ENCODE measurements around the gene CAPN7. TPM values are rescaled to one million over a fixed set of nuclear protein-coding genes. Genes with fewer than 3 reads are reported as not detected.
A peak's percentile ranks its signal among the peaks of the same experiment; 100 is the strongest.

The CAPN7 gene
- polyA plus RNA-seq, 3 donors = 11.7 to 20.8 (median 14.7) TPM

- Histone ChIP-seq H4K20me1 (ENCODE audit: insufficient read depth, low read length) (peaks cover 80% of the 10 kb centered on the region), H3K4me1 (ENCODE audit: control insufficient read depth in 1 of 2, insufficient read depth in 2 of 2, low read length in 2 of 2) (peaks cover 15 to 16% of the 10 kb centered on the region in 2 donors), H3K27me3 (ENCODE audit: control insufficient read depth in 2 of 2, insufficient read depth in 2 of 2, low read length in 2 of 2) (no peaks in the 10 kb centered on the region), H3K4me3 (replicated peaks in 1 of 3; ENCODE audit: low read depth in 2 of 3, low read length in 3 of 3) (no peak overlapping the region), H3K4me2 (replicated peaks; ENCODE audit: extremely low read depth, low read length, poor library complexity, severe bottlenecking) (no peak overlapping the region), H3K79me2 (ENCODE audit: insufficient read depth, low read length) (no peaks in the 10 kb centered on the region), H3K36me3 (replicated peaks in 1 of 2; ENCODE audit: control insufficient read depth in 1 of 2, insufficient read depth in 2 of 2, low read length in 2 of 2) (peaks cover 43 to 58% of the 10 kb centered on the region in 2 donors), H3K9ac (ENCODE audit: insufficient read depth, low read length, poor library complexity, severe bottlenecking) (no peak overlapping the region), H3K9me3 (replicated peaks in 1 of 2; ENCODE audit: control insufficient read depth in 1 of 2, insufficient read depth in 1 of 2, low read length in 2 of 2) (no peaks in the 10 kb centered on the region), H2AFZ (ENCODE audit: insufficient read depth, low read depth, low read length, poor library complexity, severe bottlenecking) (no peak overlapping the region), H3K27ac (ENCODE audit: low read depth in 1 of 2, low read length in 2 of 2) (no peak overlapping the region)
- H3K27ac Mint-ChIP-seq = no peak overlapping the region
- H3K9me3 Mint-ChIP-seq = peaks cover 0 to 2% (median 0%) of the 10 kb centered on the region in 7 donors
- no peak overlapping the region for H3K4me3 Mint-ChIP-seq
- peaks cover 67 to 69% of the 10 kb centered on the region in 2 donors for H3K36me3 Mint-ChIP-seq
- intact Hi-C loops (cut with micrococcal nuclease) = loop anchor here in 1 of 2 donors (10.0 kb wide), 1 partner anchor 290 kb away; no protein-coding TSS in a partner anchor
- H3K27me3 Mint-ChIP-seq (ENCODE audit: low read depth in 3 of 3) = peaks cover 0 to 10% (median 2%) of the 10 kb centered on the region in 3 donors
- no CpG with 5 or more reads among the region's 2 CpGs for WGBS (ENCODE audit: insufficient coverage)
- no peak for DNase-seq
- peaks cover 17% of the 10 kb centered on the region for H3K4me1 Mint-ChIP-seq
- no peak for TF ChIP-seq CTCF (IDR thresholded peaks at IDR 0.05)
These were observed 58.4 kb downstream of the CAPN7 start for GRCh38 chr3:15264486-15264885.

GRCh38 chr3:15265655-15266509 lies 59.8 kb downstream of the CAPN7 start:
- H2AFZ ChIP-seq (ENCODE audit: insufficient read depth, low read depth, low read length, poor library complexity, severe bottlenecking) = no peak overlapping the region
- H3K9me3 ChIP-seq (replicated peaks in 1 of 2; ENCODE audit: control insufficient read depth in 1 of 2, insufficient read depth in 1 of 2, low read length in 2 of 2) = no peaks in the 10 kb centered on the region
- no peak overlapping the region for H3K4me3 Mint-ChIP-seq
- peaks cover 0 to 2% (median 0%) of the 10 kb centered on the region in 7 donors for H3K9me3 Mint-ChIP-seq
- 94% methylated on average over 17 of the region's 19 CpGs for WGBS (ENCODE audit: insufficient coverage)
- peaks cover 67% of the 10 kb centered on the region for H4K20me1 ChIP-seq (ENCODE audit: insufficient read depth, low read length)
- H3K36me3 Mint-ChIP-seq = peaks cover 57 to 63% of the 10 kb centered on the region in 2 donors
- no peak for TF ChIP-seq CTCF (IDR thresholded peaks at IDR 0.05)
- H3K27me3 ChIP-seq (ENCODE audit: control insufficient read depth in 2 of 2, insufficient read depth in 2 of 2, low read length in 2 of 2) = no peaks in the 10 kb centered on the region
- no peak overlapping the region for H3K27ac ChIP-seq (ENCODE audit: low read depth in 1 of 2, low read length in 2 of 2)
- H3K4me1 Mint-ChIP-seq = peaks cover 29% of the 10 kb centered on the region
- peaks cover 29 to 44% of the 10 kb centered on the region in 2 donors for H3K36me3 ChIP-seq (replicated peaks in 1 of 2; ENCODE audit: control insufficient read depth in 1 of 2, insufficient read depth in 2 of 2, low read length in 2 of 2)
- no peak overlapping the region for H3K4me2 ChIP-seq (replicated peaks; ENCODE audit: extremely low read depth, low read length, poor library complexity, severe bottlenecking)
- peak overlapping the region in 5 of 7 donors; percentile 26 to 79 (median 51) for H3K27ac Mint-ChIP-seq
- peaks cover 29 to 30% of the 10 kb centered on the region in 2 donors for H3K4me1 ChIP-seq (ENCODE audit: control insufficient read depth in 1 of 2, insufficient read depth in 2 of 2, low read length in 2 of 2)
- no peaks in the 10 kb centered on the region for H3K79me2 ChIP-seq (ENCODE audit: insufficient read depth, low read length)
- no peak overlapping the region for H3K9ac ChIP-seq (ENCODE audit: insufficient read depth, low read length, poor library complexity, severe bottlenecking)
- DNase-seq = no peak
- H3K27me3 Mint-ChIP-seq (ENCODE audit: low read depth in 3 of 3) = peaks cover 0 to 5% (median 2%) of the 10 kb centered on the region in 3 donors
- intact Hi-C loops (cut with micrococcal nuclease) = loop anchor here (5.0 to 10.0 kb wide), 5 partner anchors 36 to 289 kb away; partner anchors contain the start of genes EAF1 (in 1 of the 2), METTL6 (in 1 of the 2) and SH3BP5 (in 1 of the 2)
- H3K4me3 ChIP-seq (replicated peaks in 1 of 3; ENCODE audit: low read depth in 2 of 3, low read length in 3 of 3) = no peak overlapping the region
